Neuronal stem cell (in vitro differentiated cells): ENCODE measurements around the gene KAT2B.

ENCODE experiments used
- DNase-seq: peaks from one replicate; pipeline ENCODE4 v3.0.0-alpha.2; 2013; ENCODE audit warnings: low spot score
- H2AFZ ChIP-seq: one replicate; pipeline ENCODE4 v1.6.1; 2013; ENCODE audit warnings: mild to moderate bottlenecking, low read length, inconsistent platforms
- H2AK5ac ChIP-seq: 2 replicates; pipeline ENCODE4 v1.6.1; 2013; ENCODE audit warnings: low read depth, mild to moderate bottlenecking, inconsistent platforms, low read length, moderate library complexity, mixed read lengths
- H2BK120ac ChIP-seq: 2 replicates; pipeline ENCODE4 v1.6.1; 2013; ENCODE audit warnings: low read depth, mild to moderate bottlenecking, inconsistent platforms, low read length, moderate library complexity, mixed read lengths
- H2BK12ac ChIP-seq: one replicate; pipeline ENCODE4 v1.6.1; 2013; ENCODE audit warnings: low read length, inconsistent platforms
- H2BK15ac ChIP-seq: 2 replicates; pipeline ENCODE4 v1.6.1; 2013; ENCODE audit warnings: mild to moderate bottlenecking, low read length, inconsistent platforms, mixed read lengths
- H2BK5ac ChIP-seq: one replicate; pipeline ENCODE4 v1.6.1; 2013; ENCODE audit warnings: inconsistent platforms, mild to moderate bottlenecking, low read length, moderate library complexity
- H3K14ac ChIP-seq: one replicate; pipeline ENCODE4 v1.6.1; 2013; ENCODE audit warnings: low read length, inconsistent platforms
- H3K18ac ChIP-seq: 2 replicates; pipeline ENCODE4 v1.6.1; 2013; ENCODE audit warnings: low read length, inconsistent platforms
- H3K23ac ChIP-seq: 2 replicates; pipeline ENCODE4 v1.6.1; 2013; ENCODE audit warnings: low read depth, mild to moderate bottlenecking, mixed read lengths, low read length, inconsistent platforms; ENCODE audit not compliant: poor library complexity
- H3K27ac ChIP-seq: replicated peaks from 3 replicates; pipeline ENCODE4 v1.5.1; 2013; ENCODE audit warnings: low read length, inconsistent platforms
- H3K27me3 ChIP-seq, 3 experiments: 2 replicates each; pipeline ENCODE4 v1.6.1; 2013; ENCODE audit warnings: low read length in 3 of 3, mild to moderate bottlenecking in 2 of 3, inconsistent platforms in 1 of 3, low read depth in 1 of 3, mixed read lengths in 1 of 3, moderate library complexity in 1 of 3; ENCODE audit not compliant: control insufficient read depth in 3 of 3, insufficient read depth in 3 of 3
- H3K36me3 ChIP-seq, 2 donors: replicated peaks in 1 of 2; 2 replicates each; pipeline ENCODE4 v1.6.1; 2013; ENCODE audit warnings: low read length in 2 of 2; ENCODE audit not compliant: control insufficient read depth in 2 of 2, insufficient read depth in 2 of 2
- H3K4ac ChIP-seq: 2 replicates; pipeline ENCODE4 v1.6.1; 2013; ENCODE audit warnings: inconsistent platforms, mild to moderate bottlenecking, low read length, moderate library complexity
- H3K4me1 ChIP-seq, 2 donors: 1 replicate in 1 of 2; 2 replicates in 1 of 2; pipeline ENCODE4 v1.6.1; 2013; ENCODE audit warnings: low read length in 2 of 2, low read depth in 1 of 2; ENCODE audit not compliant: control insufficient read depth in 2 of 2, insufficient read depth in 1 of 2
- H3K4me2 ChIP-seq: one replicate; pipeline ENCODE4 v1.6.1; 2013; ENCODE audit warnings: mild to moderate bottlenecking, low read length, inconsistent platforms; ENCODE audit not compliant: insufficient read depth, poor library complexity, severe bottlenecking
- H3K4me3 ChIP-seq, 2 donors: 2 replicates each; pipeline ENCODE4 v1.5.1; 2013; ENCODE audit warnings: low read length in 2 of 2, mild to moderate bottlenecking in 2 of 2, inconsistent platforms in 1 of 2, moderate library complexity in 1 of 2
- H3K79me1 ChIP-seq: one replicate; pipeline ENCODE4 v1.6.1; 2013; ENCODE audit warnings: low read depth, mild to moderate bottlenecking, inconsistent platforms, low read length, moderate library complexity
- H3K9ac ChIP-seq: one replicate; pipeline ENCODE4 v1.6.1; 2013; ENCODE audit warnings: mild to moderate bottlenecking, low read depth, low read length, inconsistent platforms; ENCODE audit not compliant: poor library complexity
- H3K9me3 ChIP-seq, 2 donors: replicated peaks in 1 of 2; 2 replicates each; pipeline versions ENCODE3 to v1.6.1; 2013; ENCODE audit warnings: low read length in 2 of 2, mild to moderate bottlenecking in 2 of 2, inconsistent platforms in 1 of 2, low read depth in 1 of 2, mixed read lengths in 1 of 2, moderate library complexity in 1 of 2; ENCODE audit not compliant: control insufficient read depth in 2 of 2, insufficient read depth in 1 of 2
- H4K8ac ChIP-seq: one replicate; pipeline ENCODE4 v1.6.1; 2013; ENCODE audit warnings: low read depth, mild to moderate bottlenecking, inconsistent platforms, low read length, moderate library complexity
- H4K91ac ChIP-seq: one replicate; pipeline ENCODE4 v1.6.1; 2013; ENCODE audit warnings: low read length, low read depth, mild to moderate bottlenecking, inconsistent platforms; ENCODE audit not compliant: poor library complexity
- WGBS, 2 donors: extraction: QIAGEN DNeasy Blood & Tissue Kit; methylation state at CpG; one replicate each; pipeline ENCODE4 v1.1.7; 2013; ENCODE audit warnings: missing lambda C conversion rate in 2 of 2, mixed read lengths in 1 of 2; ENCODE audit not compliant: insufficient read length in 2 of 2, insufficient replicate concordance in 1 of 2; ENCODE audit errors: extremely low coverage in 2 of 2; 5-methylcytosine and 5-hydroxymethylcytosine counted together

KAT2B gene

GRCh38 chr3:20108869-20109268 is 68.6 kb downstream of the KAT2B start:
- Histone ChIP-seq H2AFZ (no peak overlapping the region), H3K4me3 (no peak overlapping the region), H3K4me1 (peaks cover 0 to 4% of the 10 kb centered on the region in 2 donors), H3K27ac (no peak overlapping the region), H3K27me3 (no peaks in the 10 kb centered on the region), H3K36me3 (peaks cover 0 to 2% of the 10 kb centered on the region in 2 donors), H3K23ac (no peak overlapping the region), H2BK5ac (peak overlapping the region; percentile 68), H3K4me2 (no peak overlapping the region), H3K4ac (no peak overlapping the region), H2BK12ac (no peak overlapping the region), H4K91ac (no peak overlapping the region), H2AK5ac (no peak overlapping the region), H2BK15ac (no peak overlapping the region), H3K79me1 (no peaks in the 10 kb centered on the region), H2BK120ac (no peak overlapping the region), H3K18ac (no peak overlapping the region), H3K14ac (no peak overlapping the region), H3K9ac (no peak overlapping the region), H4K8ac (no peak overlapping the region), H3K9me3 (no peaks in the 10 kb centered on the region)
- no CpG with 5 or more reads among the region's 2 CpGs for WGBS, 2 donors
- DNase-seq = no peak

- Histone ChIP-seq H3K27me3 (no peaks in the 10 kb centered on the region), H2AK5ac (no peak overlapping the region), H2BK5ac (no peak overlapping the region), H2BK120ac (no peak overlapping the region), H3K4ac (no peak overlapping the region), H3K18ac (no peak overlapping the region), H4K91ac (no peak overlapping the region), H3K9me3 (no peaks in the 10 kb centered on the region), H3K4me1 (peaks cover 0 to 4% of the 10 kb centered on the region in 2 donors), H3K4me2 (no peak overlapping the region), H4K8ac (no peak overlapping the region), H3K14ac (no peak overlapping the region), H3K4me3 (no peak overlapping the region), H3K79me1 (no peaks in the 10 kb centered on the region), H3K23ac (no peak overlapping the region), H3K27ac (no peak overlapping the region), H2BK15ac (no peak overlapping the region), H3K9ac (no peak overlapping the region), H2AFZ (no peak overlapping the region), H2BK12ac (no peak overlapping the region), H3K36me3 (peaks cover 0 to 4% of the 10 kb centered on the region in 2 donors)
- DNase-seq = no peak
- WGBS, 2 donors = no CpG with 5 or more reads among the region's 5 CpGs
Measured at GRCh38 chr3:20110826-20111225, 70.6 kb downstream of the KAT2B start.

- peak overlapping the region; percentile 5 for H3K27ac ChIP-seq
Measured at GRCh38 chr3:20111836-20112235, 71.6 kb downstream of the KAT2B start.

GRCh38 chr3:20121088-20121487 is 80.8 kb downstream of the KAT2B start:
- Histone ChIP-seq H3K9me3 (no peaks in the 10 kb centered on the region), H3K4me1 (no peaks in the 10 kb centered on the region), H3K27me3 (no peaks in the 10 kb centered on the region), H3K14ac (no peak overlapping the region), H3K4me3 (no peak overlapping the region), H3K9ac (no peak overlapping the region), H2BK5ac (no peak overlapping the region), H3K4ac (no peak overlapping the region), H3K18ac (no peak overlapping the region), H3K23ac (no peak overlapping the region), H3K4me2 (no peak overlapping the region), H2AFZ (no peak overlapping the region), H3K27ac (no peak overlapping the region), H2BK120ac (no peak overlapping the region), H3K79me1 (no peaks in the 10 kb centered on the region), H2BK12ac (no peak overlapping the region), H3K36me3 (peaks cover 5 to 7% of the 10 kb centered on the region in 2 donors), H4K91ac (no peak overlapping the region), H2BK15ac (no peak overlapping the region), H4K8ac (no peak overlapping the region), H2AK5ac (no peak overlapping the region)
- WGBS, 2 donors = no CpG with 5 or more reads among the region's 3 CpGs
- DNase-seq = no peak

More at GRCh38 chr3:20111836-20112235, 71.6 kb downstream of the KAT2B start:
- H2BK15ac ChIP-seq = no peak overlapping the region
- H2BK12ac ChIP-seq = no peak overlapping the region
- no peak overlapping the region for H3K9ac ChIP-seq
- H3K27me3 ChIP-seq = no peaks in the 10 kb centered on the region
- WGBS, 2 donors = no CpG with 5 or more reads among the region's 6 CpGs
- no peak overlapping the region for H2AFZ ChIP-seq
- no peak overlapping the region for H3K14ac ChIP-seq
- no peak for DNase-seq
- H3K4me3 ChIP-seq = no peak overlapping the region
- no peaks in the 10 kb centered on the region for H3K9me3 ChIP-seq
- no peak overlapping the region for H3K4me2 ChIP-seq
- peaks cover 0 to 4% of the 10 kb centered on the region in 2 donors for H3K4me1 ChIP-seq
- H3K4ac ChIP-seq = no peak overlapping the region
- H3K23ac ChIP-seq = no peak overlapping the region
- H3K18ac ChIP-seq = no peak overlapping the region
- no peak overlapping the region for H2BK5ac ChIP-seq
- H2BK120ac ChIP-seq = no peak overlapping the region
- peaks cover 0 to 4% of the 10 kb centered on the region in 2 donors for H3K36me3 ChIP-seq
- H2AK5ac ChIP-seq = no peak overlapping the region
- H4K8ac ChIP-seq = no peak overlapping the region
- H3K79me1 ChIP-seq = no peaks in the 10 kb centered on the region
- no peak overlapping the region for H4K91ac ChIP-seq
